Stimulated activated CD8-positive, alpha-beta memory T cell treated with anti-CD3 and anti-CD28 coated beads, Interleukin-2, amount 100 ng/mL, for 1 hour (primary cell): Measurements from ENCODE around the gene CCNK.

Source experiments
- DNase-seq, 2 donors: peaks; one replicate each; pipeline ENCODE4 v3.0.0-alpha.2; 2020; ENCODE audit warnings: low read depth in 2 of 2

Gene CCNK

DNA sequence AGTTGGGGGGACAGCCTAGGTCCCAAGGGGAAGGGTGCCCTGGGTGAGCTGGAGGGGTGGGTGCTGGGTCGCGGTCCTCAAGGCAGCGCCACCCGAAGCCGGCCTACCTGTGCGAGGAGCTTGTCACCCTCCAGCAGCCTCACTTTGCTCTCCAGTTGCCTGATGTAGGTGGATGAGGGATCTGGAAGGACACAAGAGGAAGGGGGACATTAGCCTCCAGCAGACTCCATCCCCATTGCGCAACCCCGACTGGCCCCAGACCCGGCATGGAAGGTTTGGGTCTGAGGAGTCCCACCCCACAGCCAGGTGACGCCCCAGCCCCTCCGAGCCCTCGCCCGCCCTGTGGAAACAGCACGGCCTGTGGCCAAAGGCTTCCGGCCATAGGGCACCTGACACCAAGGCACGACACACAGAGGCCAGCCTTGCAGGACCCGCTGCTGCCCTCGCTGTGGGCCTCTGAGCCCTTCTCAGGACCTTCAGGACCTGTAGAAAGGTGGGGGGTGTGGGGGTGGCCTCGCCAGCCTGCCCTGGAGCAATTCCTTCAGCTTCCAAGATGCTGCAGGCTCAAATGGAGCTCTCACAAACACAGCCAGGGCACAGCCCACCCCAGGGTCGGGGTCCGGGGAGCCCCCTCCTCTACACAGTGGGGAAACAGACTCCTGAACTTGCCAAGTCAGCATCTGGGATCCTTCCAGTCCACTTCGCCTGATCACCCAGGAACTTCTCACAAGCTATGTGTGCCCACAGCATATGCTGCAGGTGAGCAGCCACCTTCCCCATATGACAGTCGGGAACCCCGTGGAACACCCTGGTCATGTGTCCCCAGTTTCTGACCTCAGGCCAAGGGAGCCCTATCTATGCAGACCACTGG is 54.9 kb downstream of the CCNK start:
- no peak for DNase-seq

DNA sequence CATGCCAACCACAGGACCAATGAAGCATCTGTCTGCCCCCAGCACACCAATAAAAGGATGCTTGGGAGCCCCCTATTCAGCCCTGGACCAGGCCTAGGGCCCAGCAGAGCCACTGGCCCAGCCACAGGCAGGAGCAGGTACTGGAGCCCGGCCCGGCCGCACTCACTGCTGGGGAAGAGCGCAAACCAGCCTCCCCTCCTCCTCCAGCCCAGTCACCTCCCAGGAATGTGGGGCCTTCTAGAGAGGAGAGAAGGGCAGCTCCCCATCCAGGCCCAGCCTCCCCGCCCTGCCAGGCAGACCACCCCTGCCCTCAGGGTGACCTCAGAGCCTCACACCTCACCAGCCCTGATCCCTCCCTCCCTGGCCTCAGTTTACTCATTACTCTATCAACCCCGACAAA is 56.2 kb downstream of the CCNK start:
- DNase-seq = no peak

GRCh38 chr14:99538275-99538674 is 57.1 kb downstream of the CCNK start:
- DNase-seq = no peak

GRCh38 chr14:99538733-99539132 is 57.5 kb downstream of the CCNK start:
- DNase-seq = no peak

GRCh38 chr14:99539491-99539890 is 58.3 kb downstream of the CCNK start:
- DNase-seq = no peak

- DNase-seq = no peak
Observed at GRCh38 chr14:99540196-99541032, 59.2 kb downstream of the CCNK start.

- DNase-seq = no peak
Observed at GRCh38 chr14:99541211-99541610, 60.0 kb downstream of the CCNK start.

- no peak for DNase-seq
Observed at GRCh38 chr14:99541677-99542470, 60.7 kb downstream of the CCNK start.

GRCh38 chr14:99542566-99542965 is 61.4 kb downstream of the CCNK start:
- no peak for DNase-seq

- no peak for DNase-seq
Observed at GRCh38 chr14:99543370-99543769, 62.2 kb downstream of the CCNK start.

DNA sequence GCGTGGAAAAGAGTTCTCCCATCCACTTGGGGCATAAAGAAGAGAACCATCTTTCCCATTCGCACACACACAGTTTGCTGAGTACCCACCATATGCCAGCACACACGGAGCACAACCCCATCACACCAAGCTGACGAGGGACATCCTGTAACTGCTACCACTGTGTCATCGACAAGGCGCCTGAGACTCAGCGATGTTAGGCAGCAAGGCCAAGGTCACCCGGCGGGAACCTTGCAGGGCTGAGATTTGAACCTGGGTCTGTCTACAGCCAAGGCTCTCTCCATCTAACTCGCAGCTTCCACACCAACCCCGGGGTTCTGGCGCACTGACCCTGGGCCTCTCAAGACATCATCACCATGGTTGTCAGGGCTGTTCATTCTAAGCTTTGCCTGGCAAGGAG is 62.8 kb downstream of the CCNK start:
- no peak for DNase-seq

DNA sequence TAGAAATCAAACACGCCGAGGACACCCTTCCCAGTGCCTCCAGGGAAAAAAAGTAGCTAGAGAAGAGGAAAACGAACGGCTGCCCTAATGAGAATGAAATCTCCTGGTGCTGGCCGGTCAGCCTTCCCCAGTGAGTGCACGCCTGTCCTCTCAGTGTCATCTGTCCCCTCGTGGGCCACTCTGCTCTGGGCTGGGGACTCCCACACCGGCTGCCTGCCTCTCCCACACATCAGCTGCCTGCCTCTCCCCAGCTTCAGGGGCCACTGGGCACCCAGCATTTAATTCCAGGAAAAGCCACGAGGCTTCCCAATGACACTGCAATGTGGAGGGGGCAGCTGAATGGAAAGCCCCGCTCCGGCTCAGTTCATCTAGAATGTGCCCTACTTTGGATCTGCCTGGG is 63.8 kb downstream of the CCNK start:
- no peak for DNase-seq

DNA sequence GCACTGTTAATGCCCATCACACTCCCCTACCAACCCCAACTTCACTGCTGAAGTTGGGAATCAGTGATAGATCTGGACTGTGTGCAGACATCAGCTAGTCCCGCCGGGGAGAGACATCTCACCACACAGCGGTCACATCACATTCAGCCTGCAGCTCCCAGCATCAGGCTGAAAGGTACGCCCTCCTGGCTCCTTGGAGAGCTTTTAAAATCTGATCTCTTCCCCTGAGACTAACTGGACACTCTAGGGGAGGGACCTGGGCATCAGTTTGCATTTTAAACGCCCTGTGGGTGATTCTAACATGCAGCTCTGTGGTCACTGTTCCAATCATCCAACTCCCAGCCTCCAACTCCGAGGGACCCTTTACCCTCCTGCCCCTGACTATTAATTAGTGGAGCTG is 64.4 kb downstream of the CCNK start:
- DNase-seq = no peak

GRCh38 chr14:99546234-99546879 is 65.1 kb downstream of the CCNK start:
- no peak for DNase-seq

GRCh38 chr14:99548255-99548654 is 67.0 kb downstream of the CCNK start:
- no peak for DNase-seq

- no peak for DNase-seq
Observed at GRCh38 chr14:99548871-99549515, 67.8 kb downstream of the CCNK start.

DNA sequence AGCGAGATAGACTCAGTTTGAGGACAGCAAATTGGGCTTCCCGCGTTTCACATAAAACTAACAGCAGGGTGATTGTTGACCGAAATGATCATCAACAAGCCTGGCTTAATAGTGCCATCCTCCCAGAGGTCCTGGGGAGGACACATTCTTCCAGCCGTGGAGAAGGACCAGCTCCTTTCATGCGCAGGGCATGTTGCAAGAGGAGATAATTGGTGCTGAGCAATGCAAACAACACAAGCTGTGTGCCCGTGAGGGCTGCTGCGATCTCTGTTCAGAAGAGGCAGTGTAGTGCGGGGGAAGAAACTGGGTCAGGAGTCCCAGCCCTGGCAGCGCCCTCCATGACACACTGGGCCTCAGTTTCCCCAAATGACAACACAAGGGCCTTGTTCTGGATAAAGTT is 68.5 kb downstream of the CCNK start:
- DNase-seq = no peak

- DNase-seq = no peak
Observed at GRCh38 chr14:99550387-99550992, 69.3 kb downstream of the CCNK start.

DNA sequence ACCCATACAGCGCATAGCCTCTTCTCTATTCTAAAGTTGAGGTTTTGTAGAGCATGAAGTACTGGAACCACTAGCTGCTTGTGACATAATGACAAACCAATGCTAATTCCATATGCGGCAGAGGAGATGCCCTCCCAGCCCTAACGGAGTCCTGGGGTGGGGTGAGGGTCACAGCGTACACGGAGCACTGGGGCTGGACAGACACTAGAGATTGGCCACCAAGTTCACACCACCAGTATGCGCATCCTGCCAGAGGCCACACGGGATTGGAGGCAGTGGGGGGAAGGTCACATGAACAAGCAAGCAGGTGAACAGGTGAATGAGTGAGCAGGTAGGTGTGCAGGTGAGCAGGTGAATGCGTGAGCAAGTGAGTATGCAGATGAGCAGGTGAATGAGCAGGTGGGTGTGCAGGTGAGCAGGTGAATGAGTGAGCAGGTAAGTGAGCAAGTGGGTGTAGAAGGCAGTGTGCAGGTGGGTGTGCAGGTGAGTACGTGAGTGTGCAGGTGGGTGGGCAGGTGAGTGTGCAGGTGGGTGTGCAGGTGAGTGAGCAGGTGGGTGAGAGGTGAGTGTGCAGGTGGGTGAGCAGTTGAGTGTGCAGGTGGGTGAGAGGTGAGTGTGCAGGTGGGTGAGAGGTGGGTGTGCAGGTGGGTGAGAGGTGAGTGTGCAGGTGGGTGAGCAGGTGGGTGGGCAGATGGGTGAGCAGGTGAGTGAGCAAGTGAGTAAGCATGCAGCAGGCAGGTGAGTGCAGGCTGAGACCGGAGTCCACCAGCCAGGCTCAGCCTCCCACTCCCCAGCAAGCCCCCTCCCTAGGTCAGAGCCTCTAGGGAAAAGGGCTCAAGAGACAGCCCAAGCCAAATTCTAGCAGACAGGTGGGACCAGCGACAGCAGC is 70.1 kb downstream of the CCNK start:
- no peak for DNase-seq
